Measurements from ENCODE around the gene SIGLEC1. TPM values are rescaled to one million over a fixed set of nuclear protein-coding genes. Genes with fewer than 3 reads are reported as not detected.

The SIGLEC1 gene
- total and polyA plus RNA-seq, 2 donors from 2014 or later: 2.4 to 20.2 TPM

GRCh38 chr20:3716195-3716834, 3.9 kb upstream of the SIGLEC1 start:
- intact Hi-C loops (cut with DNase I): no loop called here
- no peaks in the 10 kb centered on the region for H3K36me3 ChIP-seq (ENCODE audit: control insufficient read depth in 2 of 3, insufficient read depth in 3 of 3, low read length in 3 of 3)
- FAIRE-seq: no peak
- no peaks in the 10 kb centered on the region for H3K9me3 ChIP-seq (ENCODE audit: control insufficient read depth in 2 of 3, insufficient read depth in 1 of 3, low read length in 3 of 3)
- H3K4me3 ChIP-seq (ENCODE audit: low read length in 3 of 3): no peak overlapping the region
- peak; percentile 52 for TF ChIP-seq CTCF (IDR thresholded peaks at IDR 0.05; ENCODE audit: borderline replicate concordance, extremely low read depth, insufficient read depth)
- no peaks in the 10 kb centered on the region for H3K27me3 ChIP-seq (ENCODE audit: control insufficient read depth, insufficient read depth, low read length)
- no peak overlapping the region for H3K9ac ChIP-seq (ENCODE audit: low read length in 3 of 3)
- peak; percentile 66 to 83 (median 75) for DNase-seq
- H3K4me1 ChIP-seq (ENCODE audit: control insufficient read depth in 2 of 3, insufficient read depth in 2 of 3, low read depth in 1 of 3, low read length in 3 of 3): no peaks in the 10 kb centered on the region
- H3K27ac ChIP-seq (ENCODE audit: low read depth in 2 of 2, low read length in 2 of 2): no peak overlapping the region

- Histone ChIP-seq H3K27ac (ENCODE audit: low read depth in 2 of 2, low read length in 2 of 2) (no peak overlapping the region), H3K9ac (ENCODE audit: low read length in 3 of 3) (no peak overlapping the region), H3K27me3 (ENCODE audit: control insufficient read depth, insufficient read depth, low read length) (no peaks in the 10 kb centered on the region), H3K36me3 (ENCODE audit: control insufficient read depth in 2 of 3, insufficient read depth in 3 of 3, low read length in 3 of 3) (no peaks in the 10 kb centered on the region), H3K9me3 (ENCODE audit: control insufficient read depth in 2 of 3, insufficient read depth in 1 of 3, low read length in 3 of 3) (no peaks in the 10 kb centered on the region), H3K4me1 (ENCODE audit: control insufficient read depth in 2 of 3, insufficient read depth in 2 of 3, low read depth in 1 of 3, low read length in 3 of 3) (no peaks in the 10 kb centered on the region), H3K4me3 (ENCODE audit: low read length in 3 of 3) (no peak overlapping the region)
- intact Hi-C loops (cut with DNase I): no loop called here
- TF ChIP-seq CTCF (IDR thresholded peaks at IDR 0.05; ENCODE audit: borderline replicate concordance, extremely low read depth, insufficient read depth): no peak
- peak in 1 of 5 donors; percentile 26 for DNase-seq
- no peak for FAIRE-seq
Observed at GRCh38 chr20:3714092-3714491, 1.7 kb upstream of the SIGLEC1 start.

- FAIRE-seq (no peak), DNase-seq (peak in 1 of 5 donors; percentile 12)
- H3K4me1 ChIP-seq (ENCODE audit: control insufficient read depth in 2 of 3, insufficient read depth in 2 of 3, low read depth in 1 of 3, low read length in 3 of 3): no peaks in the 10 kb centered on the region
- intact Hi-C loops (cut with DNase I): no loop called here
- H3K4me3 ChIP-seq (ENCODE audit: low read length in 3 of 3): no peak overlapping the region
- no peak overlapping the region for H3K9ac ChIP-seq (ENCODE audit: low read length in 3 of 3)
- H3K27me3 ChIP-seq (ENCODE audit: control insufficient read depth, insufficient read depth, low read length): no peaks in the 10 kb centered on the region
- H3K27ac ChIP-seq (ENCODE audit: low read depth in 2 of 2, low read length in 2 of 2): no peak overlapping the region
- no peaks in the 10 kb centered on the region for H3K36me3 ChIP-seq (ENCODE audit: control insufficient read depth in 2 of 3, insufficient read depth in 3 of 3, low read length in 3 of 3)
- H3K9me3 ChIP-seq (ENCODE audit: control insufficient read depth in 2 of 3, insufficient read depth in 1 of 3, low read length in 3 of 3): no peaks in the 10 kb centered on the region
- no peak for TF ChIP-seq CTCF (IDR thresholded peaks at IDR 0.05; ENCODE audit: borderline replicate concordance, extremely low read depth, insufficient read depth)
Observed at GRCh38 chr20:3711484-3711941, 887 bp downstream of the SIGLEC1 start.
